GM19193 (cell line): ENCODE results near the gene C4BPA.

Experiments used
- POLR2A ChIP-seq: IDR thresholded peaks from 4 replicates; pipeline ENCODE4 v1.6.1; 2011; ENCODE audit not compliant: insufficient read depth, insufficient read length; ENCODE audit errors: extremely low read depth

Gene C4BPA

GRCh38 chr1:207129053-207129452 lies 25.0 kb downstream of the C4BPA start:
- no peak for TF ChIP-seq POLR2A

DNA sequence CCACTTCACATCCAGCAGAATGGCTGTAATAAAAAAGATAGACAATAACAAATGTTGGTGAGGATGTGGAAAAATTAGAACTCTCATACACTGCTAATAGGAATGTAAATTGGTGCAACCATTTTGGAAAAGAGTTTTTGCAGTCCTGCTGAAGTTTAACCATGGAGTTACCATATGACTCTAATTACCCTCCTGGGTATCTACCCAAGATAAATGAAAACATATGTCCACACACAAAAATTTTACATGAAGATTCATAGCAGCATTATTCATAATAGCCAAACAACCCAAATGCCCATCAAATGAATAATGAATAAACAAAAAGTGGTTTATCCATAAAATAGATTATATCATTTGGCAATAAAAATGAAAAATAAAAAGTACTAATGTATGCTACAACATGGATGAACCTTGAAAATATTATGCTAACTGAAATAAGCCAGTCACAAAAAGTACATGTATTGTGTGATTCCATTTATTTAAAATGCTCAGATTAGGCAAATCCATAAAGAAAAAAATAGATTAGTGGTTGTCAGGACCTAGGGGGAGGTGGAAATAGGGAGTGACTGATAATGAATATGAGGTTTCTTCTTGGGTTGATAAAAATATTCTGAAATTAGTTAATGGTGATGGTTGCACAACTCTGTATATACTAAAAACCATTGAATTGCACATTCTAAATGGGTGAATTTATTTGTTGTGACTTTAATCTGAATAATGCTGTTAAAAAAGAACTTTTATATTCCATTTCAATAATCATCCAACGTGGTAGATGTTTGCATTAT lies 26.4 kb downstream of the C4BPA start:
- no peak for TF ChIP-seq POLR2A

DNA sequence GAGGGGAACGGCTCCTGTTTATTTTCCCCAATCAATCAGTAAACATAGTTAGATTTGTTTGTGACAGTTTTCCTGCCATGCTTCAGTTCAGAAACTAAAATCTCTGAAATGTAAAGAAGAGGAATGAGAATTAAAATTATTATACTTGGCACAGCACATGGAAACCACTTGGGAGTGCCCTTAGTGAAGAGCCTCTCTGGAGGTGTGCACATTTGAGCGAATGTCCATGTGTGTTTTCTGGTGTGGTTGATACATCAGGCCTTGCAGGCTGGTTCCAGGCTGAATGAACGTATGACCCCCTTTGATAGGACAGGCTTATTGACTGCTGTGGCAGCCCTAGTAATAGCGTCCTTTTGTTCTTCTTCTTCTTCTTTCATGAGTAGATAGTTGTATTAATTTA lies 27.1 kb downstream of the C4BPA start:
- no peak for TF ChIP-seq POLR2A

GRCh38 chr1:207134581-207134980 lies 30.5 kb downstream of the C4BPA start:
- no peak for TF ChIP-seq POLR2A

- TF ChIP-seq POLR2A, result no peak
Observed at GRCh38 chr1:207139616-207140015, 35.6 kb downstream of the C4BPA start.

GRCh38 chr1:207140536-207140935 lies 36.5 kb downstream of the C4BPA start:
- no peak for TF ChIP-seq POLR2A

DNA sequence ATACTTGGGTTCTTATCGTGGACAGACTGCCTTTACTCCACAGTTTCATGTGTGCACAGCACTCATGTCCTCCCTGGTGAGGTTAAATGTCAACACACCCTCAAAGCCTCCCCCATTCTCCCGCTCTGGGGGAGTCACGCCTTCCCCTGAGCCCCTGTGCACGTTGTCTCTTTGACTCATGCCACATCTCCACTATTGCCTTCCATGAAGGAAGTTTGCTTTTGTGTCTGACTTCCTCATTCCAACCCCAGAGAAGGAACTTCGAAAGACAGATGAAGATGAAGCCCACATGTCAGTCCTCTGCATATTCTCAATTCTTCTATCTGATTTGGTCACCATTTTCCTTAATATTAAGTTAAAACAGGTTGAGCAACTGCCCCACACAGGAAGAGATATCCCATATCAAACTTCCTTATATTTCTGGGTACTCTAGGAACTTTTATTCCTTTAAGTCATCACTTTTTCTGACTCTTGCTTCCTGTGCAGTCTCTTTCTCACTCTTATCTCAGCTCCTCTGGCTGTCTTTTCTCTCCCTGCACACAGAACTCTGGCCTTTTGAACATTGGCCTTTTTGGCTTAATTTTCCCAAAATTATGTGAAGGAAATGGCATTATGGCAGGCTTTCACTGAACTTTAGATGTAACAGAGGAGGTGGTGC lies 41.5 kb downstream of the C4BPA start:
- TF ChIP-seq POLR2A, result no peak

GRCh38 chr1:207151920-207152319 lies 47.9 kb downstream of the C4BPA start:
- no peak for TF ChIP-seq POLR2A

DNA sequence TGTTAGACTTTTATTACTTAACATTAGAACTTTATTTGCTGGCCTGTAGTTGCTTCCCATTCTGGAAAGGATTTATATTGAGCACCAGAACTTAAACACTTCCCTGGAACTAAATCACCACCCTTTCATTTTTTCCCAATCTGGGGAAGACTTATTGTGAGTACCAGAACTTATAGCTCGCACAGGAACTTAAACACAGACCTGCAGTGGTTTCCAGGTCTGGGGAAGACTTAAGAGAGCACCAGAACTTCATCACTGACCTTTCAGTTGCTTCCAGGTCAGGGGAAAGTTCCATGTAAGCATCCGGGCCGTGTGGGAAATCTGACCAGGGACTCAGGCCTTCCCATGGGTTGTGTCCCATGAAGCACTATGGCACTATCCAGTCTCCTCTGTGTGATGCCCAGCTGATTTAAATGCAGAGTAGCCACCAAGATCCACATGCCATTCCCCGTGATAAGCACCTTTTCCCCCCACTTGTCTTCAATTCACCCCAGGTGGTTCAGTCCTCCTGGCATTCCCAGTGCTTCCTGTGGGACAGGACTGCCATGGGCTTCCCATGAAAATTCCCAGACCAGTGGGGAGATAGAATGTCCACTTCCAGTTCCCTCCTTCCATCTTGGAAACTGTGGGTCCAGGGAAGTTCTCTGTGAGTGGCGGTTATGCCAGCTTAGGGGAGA lies 48.9 kb downstream of the C4BPA start:
- no peak for TF ChIP-seq POLR2A

GRCh38 chr1:207155028-207155427 lies 51.0 kb downstream of the C4BPA start:
- no peak for TF ChIP-seq POLR2A

GRCh38 chr1:207156095-207156494 lies 52.1 kb downstream of the C4BPA start:
- no peak for TF ChIP-seq POLR2A

DNA sequence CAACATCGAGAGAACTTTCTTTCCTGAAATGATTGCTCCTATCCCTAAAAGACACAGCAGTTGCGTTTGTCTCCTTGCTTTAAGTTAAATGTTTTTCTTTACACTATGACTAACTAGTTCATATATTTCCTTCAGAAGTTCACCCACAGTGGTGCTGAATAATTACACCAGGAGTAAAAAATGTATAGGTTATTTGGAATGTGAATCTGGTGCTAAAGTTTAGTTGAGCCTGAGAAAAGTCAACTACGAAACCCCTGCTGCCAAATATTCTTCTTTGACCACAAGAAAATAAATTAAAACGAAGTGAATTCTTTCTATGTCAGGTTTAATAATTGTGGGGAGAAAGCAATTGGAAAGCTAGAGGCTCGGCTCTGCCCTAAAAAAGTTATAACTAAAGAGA lies 52.8 kb downstream of the C4BPA start:
- TF ChIP-seq POLR2A, result no peak

GRCh38 chr1:207164086-207164485 lies 60.1 kb downstream of the C4BPA start:
- no peak for TF ChIP-seq POLR2A

DNA sequence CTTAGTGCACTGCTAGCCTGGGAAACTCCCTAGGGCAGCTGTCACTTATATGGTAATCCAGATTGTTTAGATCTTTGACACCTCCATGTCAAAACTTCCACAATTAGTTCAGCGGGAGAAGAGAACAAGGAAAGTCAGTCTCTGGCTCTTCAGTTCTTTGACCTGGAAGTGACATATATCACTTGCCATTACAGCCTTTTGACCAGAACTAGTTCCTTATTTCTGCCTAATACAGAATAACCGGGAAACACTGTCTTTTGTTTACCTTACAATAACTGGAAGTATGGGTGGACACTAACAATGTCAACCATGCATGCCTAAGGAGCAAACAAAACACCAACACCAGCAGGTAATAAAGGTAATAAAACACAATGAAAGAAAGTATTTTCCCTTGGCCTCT lies 68.3 kb downstream of the C4BPA start:
- TF ChIP-seq POLR2A, result no peak

DNA sequence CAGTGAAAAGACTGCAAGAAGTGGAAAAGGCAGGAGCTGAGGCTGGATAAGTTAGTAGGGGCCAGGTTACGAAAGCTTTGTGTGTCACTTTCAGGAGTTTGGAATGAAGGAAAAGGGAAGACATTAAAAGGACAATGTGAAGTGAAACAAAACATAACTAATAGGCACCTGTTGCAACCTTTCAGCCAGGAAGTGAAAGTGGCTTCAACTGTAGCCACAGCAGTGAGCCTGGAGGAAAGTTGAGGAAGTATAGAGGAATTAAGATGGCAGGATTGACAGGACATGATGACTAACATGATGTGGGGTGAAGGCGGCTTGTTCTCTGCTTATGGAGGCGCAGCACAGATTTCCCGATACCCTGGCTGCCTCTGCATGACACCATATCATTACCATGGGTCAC lies 68.9 kb downstream of the C4BPA start:
- no peak for TF ChIP-seq POLR2A

DNA sequence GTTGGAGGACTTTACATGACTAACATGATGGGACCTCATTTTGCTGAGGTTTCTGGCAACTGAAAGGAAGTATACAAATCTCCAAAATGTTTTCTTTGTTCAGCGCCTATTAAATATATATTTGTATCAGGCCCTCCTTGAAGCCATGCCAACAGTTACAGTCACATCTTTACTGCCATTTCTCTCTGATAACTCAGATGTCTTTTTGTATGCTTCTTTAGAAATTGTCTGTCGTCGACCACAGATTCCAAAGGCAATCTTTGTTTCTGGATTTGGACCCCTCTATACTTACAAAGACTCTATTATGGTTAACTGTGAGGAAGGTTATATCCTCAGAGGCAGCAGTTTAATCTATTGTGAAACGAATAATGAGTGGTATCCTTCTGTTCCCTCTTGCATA lies 69.4 kb downstream of the C4BPA start:
- no peak for TF ChIP-seq POLR2A

DNA sequence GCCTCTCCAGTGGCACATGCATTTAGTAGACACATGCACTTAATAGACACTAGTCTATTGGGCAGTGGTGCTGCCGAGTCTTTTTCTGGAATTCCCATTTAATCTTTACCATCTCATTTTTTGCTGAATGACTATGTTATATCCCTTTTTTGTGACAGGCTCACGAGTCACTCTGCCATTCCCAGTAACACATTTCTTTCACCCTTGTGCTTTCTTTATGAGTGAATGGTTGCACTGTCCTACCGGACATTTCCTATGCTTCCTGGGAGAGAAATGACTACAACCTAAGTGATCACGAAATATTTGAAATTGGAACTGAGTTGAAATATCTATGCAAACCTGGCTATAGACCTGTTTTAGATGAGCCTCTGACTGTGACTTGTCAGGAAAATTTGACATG lies 70.9 kb downstream of the C4BPA start:
- TF ChIP-seq POLR2A, result no peak

DNA sequence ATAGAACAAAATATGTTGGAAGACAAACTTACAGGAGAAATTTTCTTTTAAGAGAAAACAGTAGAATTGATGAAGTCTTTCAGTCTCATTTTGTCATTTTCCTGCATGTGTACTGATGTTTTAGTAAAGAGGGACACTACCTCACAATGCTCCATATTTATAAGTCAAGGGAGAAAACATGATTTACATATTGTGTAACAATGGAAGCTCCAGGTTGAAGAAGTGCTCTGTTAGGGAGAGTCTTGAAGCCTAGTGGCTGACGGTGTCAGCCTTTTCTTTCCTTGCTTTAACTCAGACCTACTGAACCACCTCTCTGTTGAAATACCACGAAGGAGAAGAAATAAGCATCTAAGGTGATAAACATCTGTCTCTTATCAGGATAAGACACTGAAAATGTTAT lies 75.0 kb downstream of the C4BPA start:
- TF ChIP-seq POLR2A, result no peak
